Measurements from ENCODE around the gene BCKDHB.

BCKDHB gene

GRCh38 chr6:80245043-80245442, 138.6 kb downstream of the BCKDHB start:
- Mint-ChIP-seq H3K27ac (no peak overlapping the region), H3K4me1 (no peaks in the 10 kb centered on the region), H3K27me3 (no peaks in the 10 kb centered on the region), H3K4me3 (no peak overlapping the region), H3K9me3 (peaks cover 2% of the 10 kb centered on the region), H3K36me3 (peaks cover 22% of the 10 kb centered on the region)
- no peak for ATAC-seq

- Mint-ChIP-seq H3K9me3 (no peaks in the 10 kb centered on the region), H3K27me3 (no peaks in the 10 kb centered on the region), H3K4me3 (no peak overlapping the region), H3K4me1 (no peaks in the 10 kb centered on the region), H3K27ac (no peak overlapping the region), H3K36me3 (peaks cover 10% of the 10 kb centered on the region)
- no peak for ATAC-seq
These were observed 143.4 kb downstream of the BCKDHB start for GRCh38 chr6:80249897-80250296.

GRCh38 chr6:80250391-80250997, 144.0 kb downstream of the BCKDHB start:
- Mint-ChIP-seq H3K27me3 (no peaks in the 10 kb centered on the region), H3K27ac (no peak overlapping the region), H3K9me3 (no peaks in the 10 kb centered on the region), H3K4me1 (no peaks in the 10 kb centered on the region), H3K36me3 (peaks cover 10% of the 10 kb centered on the region), H3K4me3 (no peak overlapping the region)
- ATAC-seq: no peak

- no peak overlapping the region for H3K4me3 Mint-ChIP-seq
- H3K27ac Mint-ChIP-seq: no peak overlapping the region
- H3K4me1 Mint-ChIP-seq: no peaks in the 10 kb centered on the region
- H3K9me3 Mint-ChIP-seq: no peaks in the 10 kb centered on the region
- ATAC-seq: no peak
- peaks cover 10% of the 10 kb centered on the region for H3K36me3 Mint-ChIP-seq
- no peaks in the 10 kb centered on the region for H3K27me3 Mint-ChIP-seq
These were observed 144.8 kb downstream of the BCKDHB start for GRCh38 chr6:80251321-80251720.

DNA sequence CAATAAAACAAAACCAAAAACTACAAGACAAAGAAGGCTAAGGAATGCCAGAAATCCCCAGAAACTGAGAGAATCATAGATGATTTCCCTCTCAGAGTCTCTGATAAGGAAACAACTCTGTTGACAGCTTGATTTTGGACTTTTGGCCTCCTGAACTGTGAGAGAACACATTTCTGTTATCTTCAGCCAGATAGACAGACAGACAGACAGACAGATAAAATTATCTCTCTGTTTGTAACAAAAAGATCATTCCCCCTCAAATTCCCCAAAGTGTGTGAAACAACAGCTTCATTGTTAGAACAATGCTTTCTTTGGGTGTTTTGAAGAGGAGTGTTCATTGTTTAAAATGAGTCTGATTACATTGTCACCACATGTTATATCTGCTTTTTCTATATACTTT, 148.2 kb downstream of the BCKDHB start:
- Mint-ChIP-seq H3K4me1 (no peaks in the 10 kb centered on the region), H3K9me3 (no peaks in the 10 kb centered on the region), H3K4me3 (no peak overlapping the region), H3K36me3 (peaks cover 10% of the 10 kb centered on the region), H3K27me3 (no peaks in the 10 kb centered on the region), H3K27ac (no peak overlapping the region)
- no peak for ATAC-seq

- Mint-ChIP-seq H3K36me3 (peaks cover 11% of the 10 kb centered on the region), H3K4me3 (no peak overlapping the region), H3K27ac (no peak overlapping the region), H3K27me3 (no peaks in the 10 kb centered on the region), H3K4me1 (no peaks in the 10 kb centered on the region), H3K9me3 (no peaks in the 10 kb centered on the region)
- ATAC-seq: no peak
These were observed 150.2 kb downstream of the BCKDHB start for GRCh38 chr6:80256691-80257090.

GRCh38 chr6:80259118-80259517, 152.6 kb downstream of the BCKDHB start:
- Mint-ChIP-seq H3K4me1 (no peaks in the 10 kb centered on the region), H3K27ac (no peak overlapping the region), H3K9me3 (no peaks in the 10 kb centered on the region), H3K27me3 (no peaks in the 10 kb centered on the region), H3K4me3 (no peak overlapping the region), H3K36me3 (peaks cover 11% of the 10 kb centered on the region)
- ATAC-seq: no peak

DNA sequence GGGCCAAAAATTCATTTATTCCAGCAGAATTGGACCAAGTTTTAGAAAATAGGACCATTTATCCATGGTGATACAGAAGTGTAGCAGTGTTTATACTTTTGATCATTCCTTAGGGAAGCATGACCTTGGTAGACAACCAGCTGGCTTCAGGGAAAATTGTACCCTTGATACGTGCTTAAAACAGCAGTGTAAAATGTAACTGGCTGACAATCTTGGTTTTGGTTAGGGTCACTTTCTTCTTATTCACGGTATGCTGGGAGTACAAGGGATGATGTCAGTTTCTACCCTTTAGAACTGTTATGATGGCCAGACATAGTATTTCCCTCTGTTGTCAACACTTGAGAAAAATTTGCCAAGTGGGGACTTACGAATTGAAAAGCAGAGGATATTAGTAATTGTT, 157.1 kb downstream of the BCKDHB start:
- H3K9me3 Mint-ChIP-seq: no peaks in the 10 kb centered on the region
- no peaks in the 10 kb centered on the region for H3K4me1 Mint-ChIP-seq
- no peak overlapping the region for H3K4me3 Mint-ChIP-seq
- no peak for ATAC-seq
- H3K36me3 Mint-ChIP-seq: peaks cover 18% of the 10 kb centered on the region
- no peaks in the 10 kb centered on the region for H3K27me3 Mint-ChIP-seq
- no peak overlapping the region for H3K27ac Mint-ChIP-seq

GRCh38 chr6:80268865-80269730, 162.6 kb downstream of the BCKDHB start:
- ATAC-seq: no peak

GRCh38 chr6:80271074-80271473, 164.6 kb downstream of the BCKDHB start:
- no peaks in the 10 kb centered on the region for H3K27me3 Mint-ChIP-seq
- no peak overlapping the region for H3K27ac Mint-ChIP-seq
- no peaks in the 10 kb centered on the region for H3K4me1 Mint-ChIP-seq
- H3K9me3 Mint-ChIP-seq: no peaks in the 10 kb centered on the region
- H3K4me3 Mint-ChIP-seq: no peak overlapping the region
- peaks cover 16% of the 10 kb centered on the region for H3K36me3 Mint-ChIP-seq
- no peak for ATAC-seq

More at GRCh38 chr6:80268865-80269730, 162.6 kb downstream of the BCKDHB start:
- Mint-ChIP-seq H3K27ac (no peak overlapping the region), H3K4me1 (no peaks in the 10 kb centered on the region), H3K27me3 (no peaks in the 10 kb centered on the region), H3K36me3 (peaks cover 29% of the 10 kb centered on the region), H3K9me3 (no peaks in the 10 kb centered on the region), H3K4me3 (no peak overlapping the region)

- no peak for ATAC-seq
- Mint-ChIP-seq H3K27me3 (no peaks in the 10 kb centered on the region), H3K27ac (no peak overlapping the region), H3K4me3 (no peak overlapping the region), H3K9me3 (no peaks in the 10 kb centered on the region), H3K4me1 (no peaks in the 10 kb centered on the region), H3K36me3 (peaks cover 16% of the 10 kb centered on the region)
These were observed 166.5 kb downstream of the BCKDHB start for GRCh38 chr6:80272988-80273387.

DNA sequence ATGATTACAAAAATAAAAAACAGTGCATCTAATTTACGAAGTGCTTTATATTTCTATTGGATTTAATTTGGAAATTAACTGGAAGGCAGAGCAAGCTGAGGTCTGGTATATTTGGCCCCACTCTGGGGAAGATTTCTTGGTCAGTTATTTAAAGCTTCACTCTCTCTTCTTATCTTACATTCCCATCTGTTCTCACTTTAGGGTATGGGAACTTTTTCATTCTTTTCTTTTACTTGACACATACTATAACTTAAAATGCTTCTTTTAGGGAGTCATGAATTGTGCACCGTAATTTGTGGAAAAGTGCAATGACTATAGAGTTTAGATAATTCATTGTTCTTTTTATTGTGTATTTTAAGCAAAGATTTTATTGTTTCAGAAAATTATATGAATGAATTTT, 170.4 kb downstream of the BCKDHB start:
- no peak for ATAC-seq
- peaks cover 7% of the 10 kb centered on the region for H3K36me3 Mint-ChIP-seq
- no peaks in the 10 kb centered on the region for H3K27me3 Mint-ChIP-seq
- no peak overlapping the region for H3K27ac Mint-ChIP-seq
- no peak overlapping the region for H3K4me3 Mint-ChIP-seq
- no peaks in the 10 kb centered on the region for H3K9me3 Mint-ChIP-seq
- no peaks in the 10 kb centered on the region for H3K4me1 Mint-ChIP-seq

DNA sequence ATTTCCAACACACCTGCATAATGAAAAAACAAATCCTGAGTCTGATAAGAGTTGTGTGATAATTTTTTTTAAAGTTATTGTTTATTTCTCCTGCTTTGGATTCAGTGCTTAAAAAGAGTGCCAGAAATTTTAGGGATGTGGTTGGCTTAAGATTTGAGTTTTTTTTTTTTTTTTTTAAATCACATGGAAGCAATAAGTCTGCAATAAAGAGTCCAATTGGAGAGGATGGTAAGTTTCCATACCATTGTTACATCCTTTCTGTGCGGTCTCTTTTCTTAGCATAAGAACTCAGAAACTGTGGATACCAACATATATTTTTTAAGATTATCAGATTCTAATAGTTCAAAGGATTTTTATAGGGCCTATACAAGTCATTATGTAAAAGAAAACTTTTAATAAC, 171.0 kb downstream of the BCKDHB start:
- peaks cover 7% of the 10 kb centered on the region for H3K36me3 Mint-ChIP-seq
- no peaks in the 10 kb centered on the region for H3K9me3 Mint-ChIP-seq
- no peak overlapping the region for H3K27ac Mint-ChIP-seq
- no peaks in the 10 kb centered on the region for H3K4me1 Mint-ChIP-seq
- H3K4me3 Mint-ChIP-seq: no peak overlapping the region
- no peak for ATAC-seq
- no peaks in the 10 kb centered on the region for H3K27me3 Mint-ChIP-seq

DNA sequence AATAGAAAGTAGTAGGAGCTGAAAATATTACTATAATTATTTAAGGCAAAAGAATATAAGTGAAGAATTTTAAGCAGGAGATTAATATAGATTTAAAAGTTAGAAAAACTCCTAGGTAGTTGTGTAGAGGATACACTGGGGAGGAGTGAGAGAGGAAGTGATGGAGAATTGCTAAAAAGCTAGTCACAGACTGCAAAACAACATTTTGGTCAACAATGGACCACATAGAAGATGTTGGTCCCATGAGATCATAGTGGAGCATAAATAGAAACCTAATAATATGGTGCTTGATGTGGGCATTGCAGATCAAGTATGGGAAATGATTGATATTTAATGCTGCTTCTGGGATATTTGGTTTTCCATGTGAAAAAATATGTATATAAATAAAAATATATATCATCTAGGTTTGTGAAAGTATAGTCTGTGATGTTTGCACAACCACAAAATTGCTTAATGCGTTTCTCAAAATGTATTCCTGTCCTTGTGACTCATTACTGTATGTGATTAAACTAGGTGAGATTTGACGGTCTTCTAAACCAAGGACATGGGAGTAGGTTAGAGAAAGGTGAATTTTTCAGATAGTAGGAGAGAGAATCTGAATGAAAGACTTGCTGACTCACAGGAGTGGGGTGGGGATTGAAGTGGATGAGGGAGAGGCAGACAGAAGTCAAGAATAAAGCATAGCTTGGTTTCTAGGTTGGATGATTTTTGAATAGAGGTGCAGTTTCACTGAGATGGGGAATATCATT, 174.0 kb downstream of the BCKDHB start:
- Mint-ChIP-seq H3K27me3 (no peaks in the 10 kb centered on the region), H3K27ac (no peak overlapping the region), H3K4me3 (no peak overlapping the region), H3K4me1 (no peaks in the 10 kb centered on the region), H3K9me3 (no peaks in the 10 kb centered on the region), H3K36me3 (peaks cover 7% of the 10 kb centered on the region)
- no peak for ATAC-seq

- no peak for ATAC-seq
These were observed 176.6 kb downstream of the BCKDHB start for GRCh38 chr6:80282913-80283554.

More at GRCh38 chr6:80282913-80283554, 176.6 kb downstream of the BCKDHB start:
- no peaks in the 10 kb centered on the region for H3K9me3 Mint-ChIP-seq
- H3K27me3 Mint-ChIP-seq: no peaks in the 10 kb centered on the region
- peaks cover 7% of the 10 kb centered on the region for H3K36me3 Mint-ChIP-seq
- H3K4me3 Mint-ChIP-seq: no peak overlapping the region
- no peak overlapping the region for H3K27ac Mint-ChIP-seq
- no peaks in the 10 kb centered on the region for H3K4me1 Mint-ChIP-seq

Data from stimulated activated memory B cell treated with anti-CD40 and anti-IgM and Interleukin-4, amounts not matched to agents 10 μg/mL and 1 μg/mL and 100 μg/mL, for 72 hours (primary cell).